ENCODE measurements around the gene PTH1R. TPM values are rescaled to one million over a fixed set of nuclear protein-coding genes. Genes with fewer than 3 reads are reported as not detected.

The PTH1R gene
- polyA plus RNA-seq (2013, experiment 1 of 2): 2.1 TPM
- polyA plus RNA-seq (2013, experiment 2 of 2): 1.5 TPM

DNA sequence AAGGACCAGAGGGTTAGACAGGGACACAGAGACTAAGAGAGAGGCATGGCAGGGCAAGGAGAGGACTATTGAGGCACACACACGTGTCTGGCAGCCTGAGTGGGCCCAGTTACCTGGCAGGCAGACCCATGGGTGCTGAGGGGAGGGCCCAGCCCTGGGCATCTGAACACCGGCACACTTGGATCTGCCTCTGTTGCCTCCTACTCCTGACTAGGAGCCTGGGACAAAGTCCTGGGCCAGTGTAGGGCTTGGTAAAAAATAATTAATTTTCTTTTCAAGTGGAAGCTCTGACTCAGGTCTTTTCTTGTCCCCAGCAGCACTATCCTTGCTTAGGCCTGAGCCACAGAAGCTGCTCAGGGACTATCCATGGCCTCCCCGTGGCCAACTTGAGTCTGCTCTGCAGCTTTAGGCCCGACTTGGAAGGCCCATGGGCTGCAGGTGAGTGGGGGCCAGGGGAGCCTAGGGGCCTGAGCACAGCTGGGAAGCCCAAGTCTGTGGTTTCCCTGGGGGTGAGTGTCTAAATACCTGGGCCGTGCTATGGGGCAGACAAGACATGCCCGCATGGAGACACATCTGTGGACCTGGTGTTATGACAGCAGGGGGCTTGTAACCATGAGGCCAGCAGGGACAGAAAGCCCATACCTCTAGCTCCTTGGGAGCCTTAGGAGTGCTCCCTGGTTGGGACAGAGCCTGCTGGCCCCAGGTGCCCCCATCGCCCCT lies at the start of gene PTH1R:
PTH1R (plus strand) TSS at position 316 of the 720 bp plus-strand sequence. CDS start 5,839 bp downstream, outside the sequence.
- Histone ChIP-seq H3K9me3 (ENCODE audit: insufficient read depth, low read depth, low read length) (no peaks in the 10 kb centered on the region), H3K27ac (ENCODE audit: low read depth, low read length) (no peak within 1 kb of the TSS), H3K9ac (ENCODE audit: low read depth, low read length) (no peak within 1 kb of the TSS), H3K36me3 (ENCODE audit: insufficient read depth, low read length) (no peaks in the 10 kb centered on the region), H3K27me3 (ENCODE audit: insufficient read depth, low read length) (peaks cover 95% of the 10 kb centered on the region), H3K4me1 (ENCODE audit: insufficient read depth, low read length) (peaks cover 9% of the 10 kb centered on the region), H3K4me3 (ENCODE audit: low read length) (no peak within 1 kb of the TSS)
- 82% methylated on average over 7 of the region's 7 CpGs for WGBS

GRCh38 chr3:46829699-46830208 lies 47.8 kb upstream of the PTH1R start:
- Histone ChIP-seq H3K36me3 (ENCODE audit: insufficient read depth, low read length) (no peaks in the 10 kb centered on the region), H3K9ac (ENCODE audit: low read depth, low read length) (no peak overlapping the region), H3K4me1 (ENCODE audit: insufficient read depth, low read length) (no peaks in the 10 kb centered on the region), H3K9me3 (ENCODE audit: insufficient read depth, low read depth, low read length) (no peaks in the 10 kb centered on the region), H3K4me3 (ENCODE audit: low read length) (no peak overlapping the region), H3K27me3 (ENCODE audit: insufficient read depth, low read length) (no peaks in the 10 kb centered on the region), H3K27ac (ENCODE audit: low read depth, low read length) (no peak overlapping the region)
- WGBS: 68% methylated on average over 4 of the region's 4 CpGs

GRCh38 chr3:46830801-46831200 lies 46.7 kb upstream of the PTH1R start:
- H3K27ac ChIP-seq (ENCODE audit: low read depth, low read length): no peak overlapping the region
- no peaks in the 10 kb centered on the region for H3K4me1 ChIP-seq (ENCODE audit: insufficient read depth, low read length)
- H3K36me3 ChIP-seq (ENCODE audit: insufficient read depth, low read length): no peaks in the 10 kb centered on the region
- H3K9me3 ChIP-seq (ENCODE audit: insufficient read depth, low read depth, low read length): no peaks in the 10 kb centered on the region
- H3K9ac ChIP-seq (ENCODE audit: low read depth, low read length): no peak overlapping the region
- no peak overlapping the region for H3K4me3 ChIP-seq (ENCODE audit: low read length)
- no peaks in the 10 kb centered on the region for H3K27me3 ChIP-seq (ENCODE audit: insufficient read depth, low read length)
- WGBS: 89% methylated on average over 2 of the region's 2 CpGs

DNA sequence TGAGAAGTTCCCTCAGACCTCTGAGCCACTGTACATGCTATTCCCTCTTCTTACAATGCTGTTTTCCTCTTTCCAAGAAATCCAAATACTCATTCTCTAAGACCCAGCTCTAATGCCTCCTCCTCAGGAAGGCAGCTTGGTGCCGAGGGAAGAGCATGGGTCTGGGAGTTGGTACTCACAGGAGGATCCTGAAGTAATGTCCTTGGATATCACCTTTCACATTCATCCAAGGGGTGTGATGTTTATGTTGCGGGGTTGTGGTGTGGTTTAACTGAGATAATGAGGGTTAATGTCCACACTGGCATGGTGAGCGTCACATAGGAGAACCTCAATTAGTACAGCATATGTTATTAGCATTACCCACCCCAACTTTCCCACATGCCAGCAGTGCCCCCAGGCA lies 46.2 kb upstream of the PTH1R start:
- 100% methylated on average over 2 of the region's 3 CpGs for WGBS

GRCh38 chr3:46831841-46832240 lies 45.7 kb upstream of the PTH1R start:
- Histone ChIP-seq H3K9ac (ENCODE audit: low read depth, low read length) (no peak overlapping the region), H3K27ac (ENCODE audit: low read depth, low read length) (no peak overlapping the region), H3K4me3 (ENCODE audit: low read length) (no peak overlapping the region), H3K9me3 (ENCODE audit: insufficient read depth, low read depth, low read length) (0 out of 2 replicates have a peak, but pooled peaks cover 2% of the 10 kb centered on the region), H3K27me3 (ENCODE audit: insufficient read depth, low read length) (no peaks in the 10 kb centered on the region), H3K36me3 (ENCODE audit: insufficient read depth, low read length) (no peaks in the 10 kb centered on the region), H3K4me1 (ENCODE audit: insufficient read depth, low read length) (no peaks in the 10 kb centered on the region)
- 89% methylated on average over 1 of the region's 1 CpG for WGBS

More for the DNA sequence above, 46.2 kb upstream of the PTH1R start:
- Histone ChIP-seq H3K9me3 (ENCODE audit: insufficient read depth, low read depth, low read length) (no peaks in the 10 kb centered on the region), H3K36me3 (ENCODE audit: insufficient read depth, low read length) (no peaks in the 10 kb centered on the region), H3K4me1 (ENCODE audit: insufficient read depth, low read length) (no peaks in the 10 kb centered on the region), H3K27me3 (ENCODE audit: insufficient read depth, low read length) (no peaks in the 10 kb centered on the region), H3K4me3 (ENCODE audit: low read length) (no peak overlapping the region), H3K9ac (ENCODE audit: low read depth, low read length) (no peak overlapping the region), H3K27ac (ENCODE audit: low read depth, low read length) (no peak overlapping the region)

GRCh38 chr3:46833346-46834300 lies 43.9 kb upstream of the PTH1R start:
- H3K9me3 ChIP-seq (ENCODE audit: insufficient read depth, low read depth, low read length): peaks cover 14% of the 10 kb centered on the region
- H3K4me3 ChIP-seq (ENCODE audit: low read length): no peak overlapping the region
- no peak overlapping the region for H3K27ac ChIP-seq (ENCODE audit: low read depth, low read length)
- H3K4me1 ChIP-seq (ENCODE audit: insufficient read depth, low read length): no peaks in the 10 kb centered on the region
- WGBS: 95% methylated on average over 65 of the region's 65 CpGs
- H3K27me3 ChIP-seq (ENCODE audit: insufficient read depth, low read length): no peaks in the 10 kb centered on the region
- H3K9ac ChIP-seq (ENCODE audit: low read depth, low read length): no peak overlapping the region
- no peaks in the 10 kb centered on the region for H3K36me3 ChIP-seq (ENCODE audit: insufficient read depth, low read length)

GRCh38 chr3:46835054-46835453 lies 42.5 kb upstream of the PTH1R start:
- Histone ChIP-seq H3K27me3 (ENCODE audit: insufficient read depth, low read length) (no peaks in the 10 kb centered on the region), H3K9me3 (ENCODE audit: insufficient read depth, low read depth, low read length) (peaks cover 23% of the 10 kb centered on the region), H3K36me3 (ENCODE audit: insufficient read depth, low read length) (no peaks in the 10 kb centered on the region), H3K9ac (ENCODE audit: low read depth, low read length) (no peak overlapping the region), H3K4me3 (ENCODE audit: low read length) (no peak overlapping the region), H3K4me1 (ENCODE audit: insufficient read depth, low read length) (no peaks in the 10 kb centered on the region), H3K27ac (ENCODE audit: low read depth, low read length) (no peak overlapping the region)
- WGBS: 95% methylated on average over 12 of the region's 12 CpGs

- H3K4me3 ChIP-seq (ENCODE audit: low read length): no peak overlapping the region
- H3K9ac ChIP-seq (ENCODE audit: low read depth, low read length): no peak overlapping the region
- H3K4me1 ChIP-seq (ENCODE audit: insufficient read depth, low read length): no peaks in the 10 kb centered on the region
- no peaks in the 10 kb centered on the region for H3K36me3 ChIP-seq (ENCODE audit: insufficient read depth, low read length)
- 90% methylated on average over 4 of the region's 4 CpGs for WGBS
- H3K9me3 ChIP-seq (ENCODE audit: insufficient read depth, low read depth, low read length): peaks cover 26% of the 10 kb centered on the region
- H3K27ac ChIP-seq (ENCODE audit: low read depth, low read length): no peak overlapping the region
- H3K27me3 ChIP-seq (ENCODE audit: insufficient read depth, low read length): no peaks in the 10 kb centered on the region
Measured at GRCh38 chr3:46835491-46835890, 42.0 kb upstream of the PTH1R start.

GRCh38 chr3:46838301-46838700 lies 39.2 kb upstream of the PTH1R start:
- H3K9me3 ChIP-seq (ENCODE audit: insufficient read depth, low read depth, low read length): peaks cover 39% of the 10 kb centered on the region
- H3K36me3 ChIP-seq (ENCODE audit: insufficient read depth, low read length): no peaks in the 10 kb centered on the region
- no peaks in the 10 kb centered on the region for H3K4me1 ChIP-seq (ENCODE audit: insufficient read depth, low read length)
- H3K27ac ChIP-seq (ENCODE audit: low read depth, low read length): no peak overlapping the region
- H3K9ac ChIP-seq (ENCODE audit: low read depth, low read length): no peak overlapping the region
- WGBS: 90% methylated on average over 2 of the region's 2 CpGs
- H3K4me3 ChIP-seq (ENCODE audit: low read length): no peak overlapping the region
- H3K27me3 ChIP-seq (ENCODE audit: insufficient read depth, low read length): no peaks in the 10 kb centered on the region

- 82% methylated on average over 1 of the region's 1 CpG for WGBS
- no peak overlapping the region for H3K4me3 ChIP-seq (ENCODE audit: low read length)
- H3K36me3 ChIP-seq (ENCODE audit: insufficient read depth, low read length): no peaks in the 10 kb centered on the region
- H3K27me3 ChIP-seq (ENCODE audit: insufficient read depth, low read length): no peaks in the 10 kb centered on the region
- H3K4me1 ChIP-seq (ENCODE audit: insufficient read depth, low read length): 0 out of 2 replicates have a peak, but pooled peaks cover 7% of the 10 kb centered on the region
- no peak overlapping the region for H3K27ac ChIP-seq (ENCODE audit: low read depth, low read length)
- peaks cover 39% of the 10 kb centered on the region for H3K9me3 ChIP-seq (ENCODE audit: insufficient read depth, low read depth, low read length)
- H3K9ac ChIP-seq (ENCODE audit: low read depth, low read length): no peak overlapping the region
Measured at GRCh38 chr3:46840491-46840890, 37.0 kb upstream of the PTH1R start.

- Histone ChIP-seq H3K27me3 (ENCODE audit: insufficient read depth, low read length) (peaks cover 8% of the 10 kb centered on the region), H3K9me3 (ENCODE audit: insufficient read depth, low read depth, low read length) (peaks cover 26% of the 10 kb centered on the region), H3K27ac (ENCODE audit: low read depth, low read length) (no peak overlapping the region), H3K4me1 (ENCODE audit: insufficient read depth, low read length) (0 out of 2 replicates have a peak, but pooled peaks cover 8% of the 10 kb centered on the region), H3K9ac (ENCODE audit: low read depth, low read length) (no peak overlapping the region), H3K4me3 (ENCODE audit: low read length) (no peak overlapping the region), H3K36me3 (ENCODE audit: insufficient read depth, low read length) (no peaks in the 10 kb centered on the region)
- 92% methylated on average over 3 of the region's 3 CpGs for WGBS
Measured at GRCh38 chr3:46843508-46843907, 34.0 kb upstream of the PTH1R start.
